ENCODE results near the gene DNMBP.

Gene DNMBP

DNA sequence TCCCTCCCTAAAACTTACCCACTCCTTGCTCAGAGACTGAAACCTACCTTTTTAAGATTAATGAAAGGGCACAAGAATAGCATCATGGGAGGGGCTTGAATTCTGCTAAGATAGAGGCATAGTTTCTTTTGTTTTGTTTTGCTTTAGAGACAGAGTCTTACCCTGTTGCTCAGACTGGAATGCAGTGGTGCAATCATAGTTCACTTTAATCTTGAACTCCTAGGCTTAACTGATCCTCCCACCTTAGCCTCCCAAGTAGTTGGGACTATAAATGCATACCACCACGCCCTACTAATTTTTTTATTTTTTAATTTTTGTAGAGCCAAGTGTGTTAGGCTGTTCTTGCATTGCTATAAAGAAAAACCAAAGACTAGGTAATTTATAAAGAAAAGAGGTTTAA, 17.7 kb upstream of the DNMBP start:
- TF ChIP-seq, protein P1, sequence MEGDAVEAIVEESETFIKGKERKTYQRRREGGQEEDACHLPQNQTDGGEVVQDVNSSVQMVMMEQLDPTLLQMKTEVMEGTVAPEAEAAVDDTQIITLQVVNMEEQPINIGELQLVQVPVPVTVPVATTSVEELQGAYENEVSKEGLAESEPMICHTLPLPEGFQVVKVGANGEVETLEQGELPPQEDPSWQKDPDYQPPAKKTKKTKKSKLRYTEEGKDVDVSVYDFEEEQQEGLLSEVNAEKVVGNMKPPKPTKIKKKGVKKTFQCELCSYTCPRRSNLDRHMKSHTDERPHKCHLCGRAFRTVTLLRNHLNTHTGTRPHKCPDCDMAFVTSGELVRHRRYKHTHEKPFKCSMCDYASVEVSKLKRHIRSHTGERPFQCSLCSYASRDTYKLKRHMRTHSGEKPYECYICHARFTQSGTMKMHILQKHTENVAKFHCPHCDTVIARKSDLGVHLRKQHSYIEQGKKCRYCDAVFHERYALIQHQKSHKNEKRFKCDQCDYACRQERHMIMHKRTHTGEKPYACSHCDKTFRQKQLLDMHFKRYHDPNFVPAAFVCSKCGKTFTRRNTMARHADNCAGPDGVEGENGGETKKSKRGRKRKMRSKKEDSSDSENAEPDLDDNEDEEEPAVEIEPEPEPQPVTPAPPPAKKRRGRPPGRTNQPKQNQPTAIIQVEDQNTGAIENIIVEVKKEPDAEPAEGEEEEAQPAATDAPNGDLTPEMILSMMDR (IDR thresholded peaks at IDR 0.05; ENCODE audit: insufficient read depth, low read depth, low read length, missing control alignments), result no peak
- DNase-seq (ENCODE audit: low read depth), result no peak
- no peak overlapping the region for H3K4me3 ChIP-seq (ENCODE audit: low read length)

DNA sequence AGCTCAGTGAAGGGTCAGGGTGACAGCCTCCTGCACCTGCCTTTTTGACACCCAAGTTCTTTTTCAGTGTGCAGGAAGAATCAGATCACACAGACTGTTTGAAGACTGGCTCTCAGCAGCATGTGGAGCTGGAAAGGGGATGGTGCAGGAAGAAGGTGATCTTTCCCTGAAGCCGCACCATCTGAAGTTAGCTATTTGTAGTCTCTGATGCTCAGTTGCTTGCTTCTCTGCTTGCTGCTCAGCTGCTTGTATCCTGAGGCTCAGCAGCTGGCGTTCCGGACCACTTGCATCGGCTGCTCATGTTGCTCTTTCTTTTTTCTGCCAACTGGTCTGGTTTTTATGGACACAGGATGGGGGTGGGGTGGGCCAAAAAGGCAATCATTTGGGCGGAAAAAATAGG, 15.8 kb upstream of the DNMBP start:
- H3K4me3 ChIP-seq (ENCODE audit: low read length), result no peak overlapping the region
- TF ChIP-seq, protein P1 (IDR thresholded peaks at IDR 0.05; ENCODE audit: insufficient read depth, low read depth, low read length, missing control alignments), result no peak
- no peak for DNase-seq (ENCODE audit: low read depth)

DNA sequence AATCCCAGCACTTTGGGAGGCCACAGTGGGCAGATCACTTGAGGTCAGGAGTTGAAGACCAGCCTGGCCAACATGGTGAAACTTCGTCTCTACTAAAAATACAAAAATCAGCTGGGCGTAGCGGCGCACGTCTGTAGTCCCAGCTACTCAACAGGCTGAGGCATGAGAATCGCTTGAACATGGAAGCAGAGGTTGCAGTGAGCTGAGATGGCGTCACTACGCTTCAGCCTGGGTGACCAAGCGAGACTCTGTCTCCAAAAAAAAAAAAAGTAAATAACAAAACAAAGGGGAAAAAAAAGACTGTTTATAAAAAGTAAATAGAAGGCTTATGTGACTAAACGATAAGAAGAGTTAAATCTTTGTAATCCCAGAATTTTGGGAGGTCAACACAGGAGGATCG, 15.0 kb upstream of the DNMBP start:
- H3K4me3 ChIP-seq (ENCODE audit: low read length), result no peak overlapping the region
- DNase-seq (ENCODE audit: low read depth), result no peak
- TF ChIP-seq, protein P1 (IDR thresholded peaks at IDR 0.05; ENCODE audit: insufficient read depth, low read depth, low read length, missing control alignments), result no peak

DNA sequence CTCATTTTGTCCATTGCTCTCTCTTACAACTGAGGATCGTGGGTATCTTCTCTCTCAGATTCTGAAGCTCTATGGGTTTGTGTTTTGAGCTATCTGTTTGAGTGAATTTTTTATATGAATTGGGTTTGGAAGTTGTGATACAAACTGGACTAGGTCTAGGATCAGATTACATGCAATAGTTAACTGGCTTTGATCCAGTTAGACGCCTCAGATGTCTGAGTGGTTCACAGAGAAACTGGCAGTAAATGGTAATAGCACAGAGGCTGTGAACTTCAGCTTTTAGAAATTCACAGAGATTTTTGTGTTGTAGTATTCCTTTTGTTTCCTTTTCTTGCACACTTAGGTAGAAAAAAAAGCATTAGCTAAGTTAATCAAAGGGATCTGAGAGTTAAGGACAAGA, 12.7 kb upstream of the DNMBP start:
- no peak for DNase-seq (ENCODE audit: low read depth)

DNA sequence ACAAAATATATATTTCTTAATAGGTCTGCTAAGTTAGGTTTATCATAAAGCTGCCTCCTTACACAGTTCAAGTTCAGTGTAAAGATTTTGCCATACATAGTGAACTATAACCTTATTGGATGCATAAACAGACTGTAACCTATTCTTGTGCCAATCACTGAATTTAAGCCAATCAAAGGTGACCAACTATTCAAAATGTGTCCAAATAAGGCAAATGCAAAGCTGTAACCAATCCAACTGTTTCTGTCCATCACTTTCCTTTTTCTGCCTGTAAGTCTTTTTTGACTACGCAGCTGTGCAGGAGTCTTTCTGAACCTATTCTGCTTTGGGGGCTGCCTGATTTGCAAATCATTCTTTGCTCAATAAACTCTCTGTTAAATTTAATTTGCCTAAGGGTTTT, 11.6 kb upstream of the DNMBP start:
- DNase-seq (ENCODE audit: low read depth), result no peak
- TF ChIP-seq, protein P1 (IDR thresholded peaks at IDR 0.05; ENCODE audit: insufficient read depth, low read depth, low read length, missing control alignments), result no peak
- H3K4me3 ChIP-seq (ENCODE audit: low read length), result no peak overlapping the region

More for the DNA sequence above, 12.7 kb upstream of the DNMBP start:
- TF ChIP-seq, protein P1 (IDR thresholded peaks at IDR 0.05; ENCODE audit: insufficient read depth, low read depth, low read length, missing control alignments), result no peak
- H3K4me3 ChIP-seq (ENCODE audit: low read length), result no peak overlapping the region

DNA sequence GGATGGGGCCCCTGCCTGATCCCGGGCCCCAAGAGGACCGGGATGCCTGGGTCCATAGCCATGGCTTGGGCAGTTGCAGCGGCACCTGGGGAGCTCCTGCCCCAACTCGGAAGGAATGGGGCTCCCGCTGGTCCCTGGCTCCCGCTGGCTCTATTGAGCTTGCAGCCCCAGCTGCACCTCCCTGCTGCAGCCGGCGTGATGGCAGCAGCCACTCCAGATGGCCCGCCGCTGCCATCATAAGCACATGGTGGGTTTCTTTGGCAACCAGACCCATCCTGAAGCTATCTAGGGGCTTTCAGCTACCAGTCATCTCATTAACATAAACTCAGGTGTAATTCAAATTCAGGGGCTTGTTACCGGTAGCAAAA, 11.1 kb upstream of the DNMBP start:
- DNase-seq (ENCODE audit: low read depth), result no peak
- no peak overlapping the region for H3K4me3 ChIP-seq (ENCODE audit: low read length)
- TF ChIP-seq, protein P1 (IDR thresholded peaks at IDR 0.05; ENCODE audit: insufficient read depth, low read depth, low read length, missing control alignments), result no peak

DNA sequence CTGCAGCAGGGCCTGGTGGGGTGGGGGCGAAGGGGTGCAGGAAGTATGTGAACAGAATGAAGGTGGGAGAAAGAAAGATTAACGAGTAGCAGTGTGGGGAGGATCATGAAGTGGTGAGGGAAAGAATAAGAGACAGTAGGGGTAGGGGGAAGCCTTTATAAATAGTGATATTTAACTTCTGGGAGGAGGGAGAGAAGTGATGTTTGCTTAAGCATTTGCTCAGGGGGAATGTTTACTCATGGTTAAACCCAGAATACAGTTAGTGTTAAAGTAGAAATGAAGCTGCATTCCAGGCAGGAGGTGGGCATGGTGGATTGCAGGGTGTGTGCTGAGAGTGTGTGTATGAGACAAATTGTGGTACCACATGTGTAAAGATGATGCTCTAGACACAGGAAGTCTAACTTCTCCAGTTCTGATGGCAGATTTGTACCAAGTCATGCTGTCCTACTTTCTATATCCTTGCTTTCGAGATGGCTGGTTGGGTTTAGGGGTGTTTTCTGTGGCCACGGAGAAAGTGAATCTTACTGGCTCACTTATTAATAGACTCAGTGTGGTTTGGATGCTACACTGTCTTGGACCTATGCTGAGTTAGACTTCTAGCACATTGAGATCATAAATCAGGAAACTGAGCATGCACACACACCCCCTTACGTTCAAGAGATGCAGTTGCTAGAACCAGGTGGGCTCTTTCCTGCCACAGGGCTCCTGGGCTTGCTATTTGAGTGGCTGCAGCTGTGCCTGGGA, 10.6 kb upstream of the DNMBP start:
- DNase-seq (ENCODE audit: low read depth), result no peak
- no peak overlapping the region for H3K4me3 ChIP-seq (ENCODE audit: low read length)
- TF ChIP-seq, protein P1 (IDR thresholded peaks at IDR 0.05; ENCODE audit: insufficient read depth, low read depth, low read length, missing control alignments), result no peak

Data from epithelial cell of esophagus (primary cell).